NB4 (cell line): ENCODE results near the gene CCNY.

ENCODE experiments used
- DNase-seq: peaks from one replicate; pipeline ENCODE4 v3.0.0; 2010; ENCODE audit warnings: low read depth
- H3K4me3 ChIP-seq: one replicate; pipeline ENCODE4 v1.5.1; 2011; ENCODE audit warnings: mild to moderate bottlenecking, low read depth, low read length, moderate library complexity
- CTCF ChIP-seq: IDR thresholded peaks from one replicate; pipeline ENCODE4 v1.5.1; 2012; ENCODE audit warnings: low read depth, low read length
- MAX ChIP-seq: IDR thresholded peaks from 2 replicates; pipeline ENCODE4 v1.6.1; 2011; ENCODE audit warnings: low read depth, low read length
- MYC ChIP-seq: IDR thresholded peaks from 2 replicates; pipeline ENCODE4 v1.6.1; 2011; ENCODE audit warnings: low read depth, low read length
- POLR2A ChIP-seq: IDR thresholded peaks from 2 replicates; pipeline ENCODE4 v1.6.1; 2011; ENCODE audit warnings: mild to moderate bottlenecking; ENCODE audit not compliant: insufficient read length; ENCODE audit errors: extremely low read depth

CCNY gene

GRCh38 chr10:35501923-35502322, 165.6 kb downstream of the CCNY start:
- TF ChIP-seq POLR2A: no peak
- TF ChIP-seq CTCF: no peak
- no peak for TF ChIP-seq MAX
- no peak for TF ChIP-seq MYC

GRCh38 chr10:35502692-35503091, 166.4 kb downstream of the CCNY start:
- H3K4me3 ChIP-seq: no peak overlapping the region
- no peak for DNase-seq
- TF ChIP-seq POLR2A: no peak
- TF ChIP-seq MAX: no peak
- no peak for TF ChIP-seq MYC
- TF ChIP-seq CTCF: no peak

More at GRCh38 chr10:35501923-35502322, 165.6 kb downstream of the CCNY start:
- no peak overlapping the region for H3K4me3 ChIP-seq
- DNase-seq: no peak

- no peak for DNase-seq
- TF ChIP-seq POLR2A (no peak), MAX (no peak), MYC (no peak), CTCF (no peak)
Observed at GRCh38 chr10:35503578-35503977, 167.3 kb downstream of the CCNY start.

GRCh38 chr10:35504132-35504531, 167.8 kb downstream of the CCNY start:
- DNase-seq: no peak
- TF ChIP-seq MYC (no peak), CTCF (no peak), MAX (no peak), POLR2A (no peak)
- H3K4me3 ChIP-seq: no peak overlapping the region

More at GRCh38 chr10:35503578-35503977, 167.3 kb downstream of the CCNY start:
- H3K4me3 ChIP-seq: no peak overlapping the region

GRCh38 chr10:35505241-35505873, 169.0 kb downstream of the CCNY start:
- no peak for TF ChIP-seq CTCF
- TF ChIP-seq POLR2A: no peak
- no peak for TF ChIP-seq MAX
- no peak for TF ChIP-seq MYC
- DNase-seq: no peak
- H3K4me3 ChIP-seq: no peak overlapping the region
